HPDE6-E6E7 (cell line): ENCODE results near the gene TCP11L1.
"Not testable (repeated sequence)": the region's sequence is repeated elsewhere in the genome, so short reads cannot be mapped to it uniquely, and the experiment has no call there.

Source experiments
- DNase-seq: peaks from one replicate; pipeline ENCODE4 v3.0.0; 2011; ENCODE audit warnings: missing footprints; ENCODE audit errors: extremely low spot score

Gene TCP11L1

GRCh38 chr11:33065445-33066178 lies 26.2 kb downstream of the TCP11L1 start:
- peak; percentile 43 for DNase-seq

GRCh38 chr11:33067294-33067693 lies 27.9 kb downstream of the TCP11L1 start:
- DNase-seq, result no peak

- DNase-seq, result no peak
Measured at GRCh38 chr11:33068611-33069340, 29.4 kb downstream of the TCP11L1 start.

- DNase-seq, result no peak
Measured at GRCh38 chr11:33072465-33072864, 33.1 kb downstream of the TCP11L1 start.

- DNase-seq, result no peak
Measured at GRCh38 chr11:33083918-33084317, 44.5 kb downstream of the TCP11L1 start.

- no peak for DNase-seq
Measured at GRCh38 chr11:33086017-33086416, 46.6 kb downstream of the TCP11L1 start.

- no peak for DNase-seq
Measured at GRCh38 chr11:33089776-33090175, 50.4 kb downstream of the TCP11L1 start.

GRCh38 chr11:33094157-33094556 lies 54.8 kb downstream of the TCP11L1 start:
- DNase-seq, result no peak

- DNase-seq, result no peak
Measured at GRCh38 chr11:33103836-33104235, 64.5 kb downstream of the TCP11L1 start.

- DNase-seq, result no peak
Measured at GRCh38 chr11:33109294-33109895, 70.0 kb downstream of the TCP11L1 start.

GRCh38 chr11:33110083-33110482 lies 70.7 kb downstream of the TCP11L1 start:
- no peak for DNase-seq

- peak; percentile 16 for DNase-seq
Measured at GRCh38 chr11:33116535-33116934, 77.2 kb downstream of the TCP11L1 start.

- DNase-seq, result not testable (repeated sequence)
Measured at GRCh38 chr11:33122696-33123095, 83.3 kb downstream of the TCP11L1 start.
